ENCODE results near the gene IFFO2.

- TF ChIP-seq TAF1 (IDR thresholded peaks at IDR 0.05; ENCODE audit: borderline replicate concordance, low read depth, low read length): no peak
- no peak for TF ChIP-seq POLR2AphosphoS5 (IDR thresholded peaks at IDR 0.05; ENCODE audit: low read depth, low read length)
- no peak for TF ChIP-seq CTCF (IDR thresholded peaks at IDR 0.05)
- TF ChIP-seq ELF1 (IDR thresholded peaks at IDR 0.05): no peak
- TF ChIP-seq TEAD4 (IDR thresholded peaks at IDR 0.05; ENCODE audit: borderline replicate concordance, insufficient read depth): no peak
- no peak for TF ChIP-seq GABPA (IDR thresholded peaks at IDR 0.05; ENCODE audit: low read depth)
- no peak for TF ChIP-seq RAD21 (IDR thresholded peaks at IDR 0.05; ENCODE audit: low read length)
- TF ChIP-seq MAX (IDR thresholded peaks at IDR 0.05; ENCODE audit: low read depth): no peak
- no peak for TF ChIP-seq YY1 (IDR thresholded peaks at IDR 0.05; ENCODE audit: low read depth)
- no peak for TF ChIP-seq EP300 (IDR thresholded peaks at IDR 0.05; ENCODE audit: borderline replicate concordance in 1 of 2, low read depth in 1 of 2, low read length in 1 of 2)
These were observed 5.7 kb upstream of the IFFO2 start for GRCh38 chr1:18962121-18962721.

All from SK-N-SH (cell line).